Thyroid gland (tissue), 4 donors: ENCODE data around the gene KASH5. TPM values are rescaled to one million over a fixed set of nuclear protein-coding genes. Genes with fewer than 3 reads are reported as not detected.
"Not testable (repeated sequence)": the region's sequence is repeated elsewhere in the genome, so short reads cannot be mapped to it uniquely, and the experiment has no call there.

Experiments used
- DNase-seq, 2 donors: peaks; one replicate each; pipeline ENCODE4 v3.0.0-alpha.2; 2019
- H3K27ac ChIP-seq, 3 donors: fragments of 200-600 bp; sonication (generic); 1 replicate in 2 of 3; 2 replicates in 1 of 3; pipeline ENCODE4 v1.5.1; 2016 to 2019; ENCODE audit warnings: mild to moderate bottlenecking in 1 of 3, moderate library complexity in 1 of 3
- H3K27me3 ChIP-seq: fragments of 200-600 bp; sonication (generic); one replicate; pipeline ENCODE4 v1.5.1; 2019
- H3K36me3 ChIP-seq, 2 donors: fragments of 200-600 bp; sonication (generic); one replicate each; pipeline ENCODE4 v1.5.1; 2016 to 2019
- H3K4me1 ChIP-seq, 2 donors: fragments of 200-600 bp; sonication (generic); one replicate each; pipeline ENCODE4 v1.5.1; 2017 to 2019
- H3K4me3 ChIP-seq, 3 donors: fragments of 200-600 bp; sonication (generic); replicated peaks in 1 of 3; 1 replicate in 2 of 3; 2 replicates in 1 of 3; pipeline ENCODE4 v1.5.1; 2016; ENCODE audit warnings: mild to moderate bottlenecking in 1 of 3
- H3K9me3 ChIP-seq: fragments of 200-600 bp; sonication (generic); one replicate; pipeline ENCODE4 v1.5.1; 2017
- CTCF ChIP-seq, 6 experiments: fragments of 200-600 bp in 3 of 6; fragments of 450-650 bp in 3 of 6; sonication (generic) in 3 of 6; IDR thresholded peaks; one replicate each; pipeline ENCODE4 v1.5.1; 2016 to 2019; ENCODE audit warnings: antibody characterized with exemption in 6 of 6, mild to moderate bottlenecking in 2 of 6, inconsistent platforms in 1 of 6, moderate library complexity in 1 of 6
- POLR2A ChIP-seq, 2 donors: fragments of 450-650 bp; IDR thresholded peaks; one replicate each; pipeline ENCODE4 v1.6.1; 2017; ENCODE audit warnings: antibody characterized with exemption in 2 of 2, mild to moderate bottlenecking in 2 of 2, moderate library complexity in 1 of 2
- WGBS, 2 donors: methylation state at CpG; one replicate each; pipeline ENCODE4 v1.1.5; 2017; 5-methylcytosine and 5-hydroxymethylcytosine counted together
- intact Hi-C: fragments of 100-400 bp; cut with DNase I; formaldehyde crosslinking; loops from one replicate; pipeline ENCODE4 v1.15.1; 2023
- total RNA-seq, 4 donors: library from RNA; depleted of rRNA; stranded (reverse); fragments of >200 nt; gene quantifications; one replicate each; pipeline ENCODE4 v1.2.3, GENCODE V29; 2016

Gene KASH5
- total RNA-seq, 4 donors from 2014 or later: 1.3 TPM; not detected in 3

- Histone ChIP-seq H3K4me3 (no peak overlapping the region), H3K27me3 (no peaks in the 10 kb centered on the region), H3K27ac (peak overlapping the region in 2 of 3 donors; percentile 10 to 38), H3K4me1 (peaks cover under 1 to 8% of the 10 kb centered on the region in 2 donors), H3K9me3 (no peaks in the 10 kb centered on the region), H3K36me3 (peaks cover 0 to 3% of the 10 kb centered on the region in 2 donors)
- no peak for DNase-seq
- intact Hi-C loops: no loop called here
- TF ChIP-seq CTCF (IDR thresholded peaks at IDR 0.05) (no peak), POLR2A (IDR thresholded peaks at IDR 0.05) (no peak)
- 66 to 72% methylated on average over 5 of the region's 5 CpGs for WGBS, 2 donors
Measured at GRCh38 chr19:49455773-49456172, 67.7 kb downstream of the KASH5 start.

- Histone ChIP-seq H3K4me3 (no peak overlapping the region), H3K9me3 (no peaks in the 10 kb centered on the region), H3K4me1 (peaks cover 0 to 7% of the 10 kb centered on the region in 2 donors), H3K27ac (peak overlapping the region in 2 of 3 donors; percentile 10 to 48), H3K27me3 (no peaks in the 10 kb centered on the region), H3K36me3 (peaks cover 0 to 3% of the 10 kb centered on the region in 2 donors)
- WGBS, 2 donors: 79 to 81% methylated on average over 5 of the region's 5 CpGs
- no peak for DNase-seq
- intact Hi-C loops: no loop called here
- TF ChIP-seq CTCF (IDR thresholded peaks at IDR 0.05) (no peak), POLR2A (IDR thresholded peaks at IDR 0.05) (no peak)
Measured at GRCh38 chr19:49456326-49456725, 68.3 kb downstream of the KASH5 start.

GRCh38 chr19:49458567-49458903, 70.5 kb downstream of the KASH5 start:
- WGBS, 2 donors: 90 to 93% methylated on average over 5 of the region's 5 CpGs
- intact Hi-C loops: no loop called here
- no peak for DNase-seq
- peak overlapping the region in 1 of 3 donors; percentile 52 for H3K27ac ChIP-seq
- H3K36me3 ChIP-seq: peaks cover 0 to 3% of the 10 kb centered on the region in 2 donors
- H3K9me3 ChIP-seq: no peaks in the 10 kb centered on the region
- H3K4me1 ChIP-seq: peaks cover 0 to 7% of the 10 kb centered on the region in 2 donors
- H3K4me3 ChIP-seq: no peak overlapping the region
- TF ChIP-seq POLR2A (IDR thresholded peaks at IDR 0.05) (no peak), CTCF (IDR thresholded peaks at IDR 0.05) (no peak)
- H3K27me3 ChIP-seq: no peaks in the 10 kb centered on the region

- no peak for DNase-seq
- Histone ChIP-seq H3K4me3 (no peak overlapping the region), H3K9me3 (no peaks in the 10 kb centered on the region), H3K27ac (no peak overlapping the region), H3K36me3 (peaks cover 0 to 7% of the 10 kb centered on the region in 2 donors), H3K4me1 (peaks cover 0 to 2% of the 10 kb centered on the region in 2 donors), H3K27me3 (no peaks in the 10 kb centered on the region)
- TF ChIP-seq POLR2A (IDR thresholded peaks at IDR 0.05) (no peak), CTCF (IDR thresholded peaks at IDR 0.05) (no peak)
- 87 to 90% methylated on average over 7 to 12 of the region's 12 CpGs for WGBS, 2 donors
- intact Hi-C loops: no loop called here
Measured at GRCh38 chr19:49459388-49459787, 71.3 kb downstream of the KASH5 start.

- DNase-seq, H3K4me1 ChIP-seq, H3K4me3 ChIP-seq, H3K9me3 ChIP-seq, H3K27ac ChIP-seq, intact Hi-C loops, H3K27me3 ChIP-seq: not testable (repeated sequence)
- no CpG with 5 or more reads among the region's 1 CpG for WGBS, 2 donors
- H3K36me3 ChIP-seq: peaks cover 0 to 12% of the 10 kb centered on the region in 2 donors
Measured at GRCh38 chr19:49461130-49461529, 73.1 kb downstream of the KASH5 start.

GRCh38 chr19:49461656-49462055, 73.6 kb downstream of the KASH5 start:
- H3K4me1 ChIP-seq: no peaks in the 10 kb centered on the region
- no peak overlapping the region for H3K27ac ChIP-seq
- peaks cover 0 to 14% of the 10 kb centered on the region in 2 donors for H3K36me3 ChIP-seq
- DNase-seq: no peak
- 97% methylated on average over 23 to 26 of the region's 37 CpGs for WGBS, 2 donors
- TF ChIP-seq CTCF (IDR thresholded peaks at IDR 0.05) (no peak), POLR2A (IDR thresholded peaks at IDR 0.05) (no peak)
- H3K4me3 ChIP-seq: no peak overlapping the region
- H3K9me3 ChIP-seq: no peaks in the 10 kb centered on the region
- no peaks in the 10 kb centered on the region for H3K27me3 ChIP-seq
- intact Hi-C loops: no loop called here
